Neuronal stem cell (in vitro differentiated cells): ENCODE data around the gene GAK.

Experiments used
- DNase-seq: peaks from one replicate; pipeline ENCODE4 v3.0.0-alpha.2; 2013; ENCODE audit warnings: low spot score
- H2AFZ ChIP-seq: one replicate; pipeline ENCODE4 v1.6.1; 2013; ENCODE audit warnings: mild to moderate bottlenecking, low read length, inconsistent platforms
- H2AK5ac ChIP-seq: 2 replicates; pipeline ENCODE4 v1.6.1; 2013; ENCODE audit warnings: low read depth, mild to moderate bottlenecking, inconsistent platforms, low read length, moderate library complexity, mixed read lengths
- H2BK120ac ChIP-seq: 2 replicates; pipeline ENCODE4 v1.6.1; 2013; ENCODE audit warnings: low read depth, mild to moderate bottlenecking, inconsistent platforms, low read length, moderate library complexity, mixed read lengths
- H2BK12ac ChIP-seq: one replicate; pipeline ENCODE4 v1.6.1; 2013; ENCODE audit warnings: low read length, inconsistent platforms
- H2BK15ac ChIP-seq: 2 replicates; pipeline ENCODE4 v1.6.1; 2013; ENCODE audit warnings: mild to moderate bottlenecking, low read length, inconsistent platforms, mixed read lengths
- H2BK5ac ChIP-seq: one replicate; pipeline ENCODE4 v1.6.1; 2013; ENCODE audit warnings: inconsistent platforms, mild to moderate bottlenecking, low read length, moderate library complexity
- H3K14ac ChIP-seq: one replicate; pipeline ENCODE4 v1.6.1; 2013; ENCODE audit warnings: low read length, inconsistent platforms
- H3K18ac ChIP-seq: 2 replicates; pipeline ENCODE4 v1.6.1; 2013; ENCODE audit warnings: low read length, inconsistent platforms
- H3K23ac ChIP-seq: 2 replicates; pipeline ENCODE4 v1.6.1; 2013; ENCODE audit warnings: low read depth, mild to moderate bottlenecking, mixed read lengths, low read length, inconsistent platforms; ENCODE audit not compliant: poor library complexity
- H3K27ac ChIP-seq: replicated peaks from 3 replicates; pipeline ENCODE4 v1.5.1; 2013; ENCODE audit warnings: low read length, inconsistent platforms
- H3K27me3 ChIP-seq, 3 experiments: 2 replicates each; pipeline ENCODE4 v1.6.1; 2013; ENCODE audit warnings: low read length in 3 of 3, mild to moderate bottlenecking in 2 of 3, inconsistent platforms in 1 of 3, low read depth in 1 of 3, mixed read lengths in 1 of 3, moderate library complexity in 1 of 3; ENCODE audit not compliant: control insufficient read depth in 3 of 3, insufficient read depth in 3 of 3
- H3K36me3 ChIP-seq, 2 donors: replicated peaks in 1 of 2; 2 replicates each; pipeline ENCODE4 v1.6.1; 2013; ENCODE audit warnings: low read length in 2 of 2; ENCODE audit not compliant: control insufficient read depth in 2 of 2, insufficient read depth in 2 of 2
- H3K4ac ChIP-seq: 2 replicates; pipeline ENCODE4 v1.6.1; 2013; ENCODE audit warnings: inconsistent platforms, mild to moderate bottlenecking, low read length, moderate library complexity
- H3K4me1 ChIP-seq, 2 donors: 1 replicate in 1 of 2; 2 replicates in 1 of 2; pipeline ENCODE4 v1.6.1; 2013; ENCODE audit warnings: low read length in 2 of 2, low read depth in 1 of 2; ENCODE audit not compliant: control insufficient read depth in 2 of 2, insufficient read depth in 1 of 2
- H3K4me2 ChIP-seq: one replicate; pipeline ENCODE4 v1.6.1; 2013; ENCODE audit warnings: mild to moderate bottlenecking, low read length, inconsistent platforms; ENCODE audit not compliant: insufficient read depth, poor library complexity, severe bottlenecking
- H3K4me3 ChIP-seq, 2 donors: 2 replicates each; pipeline ENCODE4 v1.5.1; 2013; ENCODE audit warnings: low read length in 2 of 2, mild to moderate bottlenecking in 2 of 2, inconsistent platforms in 1 of 2, moderate library complexity in 1 of 2
- H3K79me1 ChIP-seq: one replicate; pipeline ENCODE4 v1.6.1; 2013; ENCODE audit warnings: low read depth, mild to moderate bottlenecking, inconsistent platforms, low read length, moderate library complexity
- H3K9ac ChIP-seq: one replicate; pipeline ENCODE4 v1.6.1; 2013; ENCODE audit warnings: mild to moderate bottlenecking, low read depth, low read length, inconsistent platforms; ENCODE audit not compliant: poor library complexity
- H3K9me3 ChIP-seq, 2 donors: replicated peaks in 1 of 2; 2 replicates each; pipeline versions ENCODE3 to v1.6.1; 2013; ENCODE audit warnings: low read length in 2 of 2, mild to moderate bottlenecking in 2 of 2, inconsistent platforms in 1 of 2, low read depth in 1 of 2, mixed read lengths in 1 of 2, moderate library complexity in 1 of 2; ENCODE audit not compliant: control insufficient read depth in 2 of 2, insufficient read depth in 1 of 2
- H4K8ac ChIP-seq: one replicate; pipeline ENCODE4 v1.6.1; 2013; ENCODE audit warnings: low read depth, mild to moderate bottlenecking, inconsistent platforms, low read length, moderate library complexity
- H4K91ac ChIP-seq: one replicate; pipeline ENCODE4 v1.6.1; 2013; ENCODE audit warnings: low read length, low read depth, mild to moderate bottlenecking, inconsistent platforms; ENCODE audit not compliant: poor library complexity
- WGBS, 2 donors: extraction: QIAGEN DNeasy Blood & Tissue Kit; methylation state at CpG; one replicate each; pipeline ENCODE4 v1.1.7; 2013; ENCODE audit warnings: missing lambda C conversion rate in 2 of 2, mixed read lengths in 1 of 2; ENCODE audit not compliant: insufficient read length in 2 of 2, insufficient replicate concordance in 1 of 2; ENCODE audit errors: extremely low coverage in 2 of 2; 5-methylcytosine and 5-hydroxymethylcytosine counted together

The GAK gene

DNA sequence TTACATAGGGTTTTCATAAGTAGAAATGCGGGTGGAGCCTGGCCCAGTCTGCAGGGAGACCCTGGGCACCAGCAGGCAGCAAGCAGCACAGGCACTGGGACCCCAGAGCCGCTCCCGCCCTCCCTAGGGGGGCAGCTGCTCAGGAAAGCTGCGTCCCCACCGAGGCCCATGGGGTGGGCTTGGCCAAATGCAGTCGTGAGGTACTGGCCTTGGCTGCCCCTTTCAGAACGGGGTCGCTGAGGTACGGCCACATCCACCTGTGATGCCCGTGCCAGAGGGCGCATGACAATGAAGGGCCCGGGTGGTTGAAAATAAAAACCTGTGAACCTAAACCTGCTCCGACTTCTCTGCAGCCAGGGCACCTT lies 16.8 kb upstream of the GAK start:
- Histone ChIP-seq H3K14ac (no peak overlapping the region), H3K18ac (no peak overlapping the region), H2BK5ac (no peak overlapping the region), H3K4ac (no peak overlapping the region), H3K36me3 (no peaks in the 10 kb centered on the region), H2BK120ac (no peak overlapping the region), H3K9me3 (no peaks in the 10 kb centered on the region), H3K27ac (no peak overlapping the region), H2BK12ac (no peak overlapping the region), H3K9ac (no peak overlapping the region), H3K4me3 (no peak overlapping the region), H3K79me1 (peaks cover 4% of the 10 kb centered on the region), H2AK5ac (no peak overlapping the region), H3K23ac (peak overlapping the region; percentile 5), H3K4me1 (peaks cover 7 to 16% of the 10 kb centered on the region in 2 donors), H2BK15ac (no peak overlapping the region), H3K27me3 (peaks cover 0 to 26% (median 0%) of the 10 kb centered on the region in 3 experiments), H2AFZ (no peak overlapping the region), H4K8ac (no peak overlapping the region), H4K91ac (no peak overlapping the region), H3K4me2 (no peak overlapping the region)
- no CpG with 5 or more reads among the region's 13 CpGs for WGBS, 2 donors
- DNase-seq: no peak

- no peak overlapping the region for H2BK12ac ChIP-seq
- H3K4me2 ChIP-seq: no peak overlapping the region
- H2BK5ac ChIP-seq: no peak overlapping the region
- no peaks in the 10 kb centered on the region for H3K9me3 ChIP-seq
- no peak overlapping the region for H2BK15ac ChIP-seq
- H3K27me3 ChIP-seq: peaks cover 0 to 26% (median 0%) of the 10 kb centered on the region in 3 experiments
- no peak overlapping the region for H3K4ac ChIP-seq
- no CpG with 5 or more reads among the region's 33 CpGs for WGBS, 2 donors
- no peak overlapping the region for H3K27ac ChIP-seq
- H2AFZ ChIP-seq: no peak overlapping the region
- no peak for DNase-seq
- H4K8ac ChIP-seq: no peak overlapping the region
- H3K18ac ChIP-seq: no peak overlapping the region
- H3K79me1 ChIP-seq: peaks cover 4% of the 10 kb centered on the region
- peaks cover 7 to 16% of the 10 kb centered on the region in 2 donors for H3K4me1 ChIP-seq
- no peak overlapping the region for H3K4me3 ChIP-seq
- no peak overlapping the region for H2BK120ac ChIP-seq
- H3K23ac ChIP-seq: peak overlapping the region; percentile 73
- no peak overlapping the region for H3K14ac ChIP-seq
- no peak overlapping the region for H4K91ac ChIP-seq
- H2AK5ac ChIP-seq: peak overlapping the region; percentile 70
- no peak overlapping the region for H3K9ac ChIP-seq
- no peaks in the 10 kb centered on the region for H3K36me3 ChIP-seq
Observed at GRCh38 chr4:948101-948935, 16.2 kb upstream of the GAK start.

DNA sequence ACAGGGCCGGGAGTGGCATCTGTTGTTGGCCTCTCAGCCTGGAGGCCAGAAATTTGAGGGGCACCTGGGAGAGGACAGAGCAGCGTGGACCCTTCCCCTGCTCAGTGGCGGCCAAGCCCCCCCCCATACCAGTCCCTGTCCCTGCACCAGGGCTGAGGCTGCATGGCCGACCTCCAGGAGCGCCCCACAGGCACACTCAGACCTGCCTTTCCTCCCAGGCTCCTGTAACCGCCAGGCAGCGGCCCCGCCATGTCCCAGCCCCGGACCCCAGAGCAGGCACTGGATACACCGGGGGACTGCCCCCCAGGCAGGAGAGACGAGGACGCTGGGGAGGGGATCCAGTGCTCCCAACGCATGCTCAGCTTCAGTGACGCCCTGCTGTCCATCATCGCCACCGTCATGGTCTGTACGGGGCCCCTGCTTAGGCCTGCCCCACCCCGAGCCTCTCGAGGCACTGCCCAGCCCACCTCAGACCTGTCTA lies 15.4 kb upstream of the GAK start:
- Histone ChIP-seq H2AFZ (no peak overlapping the region), H2BK12ac (no peak overlapping the region), H2BK15ac (no peak overlapping the region), H3K27me3 (peaks cover 0 to 26% (median 0%) of the 10 kb centered on the region in 3 experiments), H3K4me3 (no peak overlapping the region), H2AK5ac (peak overlapping the region; percentile 70), H3K4me2 (no peak overlapping the region), H3K36me3 (no peaks in the 10 kb centered on the region), H3K18ac (no peak overlapping the region), H2BK5ac (no peak overlapping the region), H3K9me3 (no peaks in the 10 kb centered on the region), H3K14ac (no peak overlapping the region), H3K9ac (no peak overlapping the region), H4K91ac (no peak overlapping the region), H3K4me1 (peaks cover 7 to 16% of the 10 kb centered on the region in 2 donors), H3K23ac (peak overlapping the region; percentile 73), H2BK120ac (no peak overlapping the region), H3K79me1 (peaks cover 2% of the 10 kb centered on the region), H3K27ac (no peak overlapping the region), H4K8ac (no peak overlapping the region), H3K4ac (no peak overlapping the region)
- no peak for DNase-seq
- WGBS, 2 donors: no CpG with 5 or more reads among the region's 19 CpGs
